Hematopoietic multipotent progenitor cell treated with erythropoietin and hydrocortisone succinate and interleukin-3 and kit ligand, for 4 days (in vitro differentiated cells): ENCODE results near the gene CYTIP.

Experiments
- DNase-seq: peaks from one replicate; pipeline ENCODE4 v3.0.0-alpha.2; 2015

Gene CYTIP

GRCh38 chr2:157460897-157461296 is 17.0 kb upstream of the CYTIP start:
- DNase-seq = no peak

DNA sequence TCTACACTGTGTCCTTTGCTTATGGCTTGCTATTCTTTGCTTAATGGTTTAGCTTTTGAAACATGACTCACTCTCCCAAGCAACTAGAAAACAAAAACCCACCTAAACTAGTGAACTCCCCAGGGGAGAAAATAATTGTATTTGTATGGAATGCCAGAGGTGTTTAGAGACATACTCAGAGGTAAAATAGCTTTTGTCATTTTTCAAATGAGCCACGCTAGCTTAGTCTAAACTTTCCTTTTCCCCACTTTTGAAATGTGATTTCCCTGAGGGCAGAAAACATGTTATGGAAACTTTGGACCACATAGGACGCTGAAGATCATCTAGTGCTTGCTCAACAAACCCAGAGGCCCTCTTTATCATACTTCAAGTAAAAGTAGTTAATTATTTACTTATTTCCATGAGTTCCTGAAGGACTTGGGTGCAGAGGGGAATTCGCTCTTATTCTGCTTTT is 16.5 kb upstream of the CYTIP start:
- DNase-seq = no peak

- DNase-seq = no peak
Measured at GRCh38 chr2:157459486-157459885, 15.6 kb upstream of the CYTIP start.

GRCh38 chr2:157447741-157448140 is 3.9 kb upstream of the CYTIP start:
- DNase-seq = no peak

GRCh38 chr2:157447031-157447430 is 3.1 kb upstream of the CYTIP start:
- peak; percentile 56 for DNase-seq

- no peak for DNase-seq
Measured at GRCh38 chr2:157444641-157445040, 752 bp upstream of the CYTIP start.

- DNase-seq = peak; percentile 45
Measured at GRCh38 chr2:157443090-157443489, 799 bp downstream of the CYTIP start.

DNA sequence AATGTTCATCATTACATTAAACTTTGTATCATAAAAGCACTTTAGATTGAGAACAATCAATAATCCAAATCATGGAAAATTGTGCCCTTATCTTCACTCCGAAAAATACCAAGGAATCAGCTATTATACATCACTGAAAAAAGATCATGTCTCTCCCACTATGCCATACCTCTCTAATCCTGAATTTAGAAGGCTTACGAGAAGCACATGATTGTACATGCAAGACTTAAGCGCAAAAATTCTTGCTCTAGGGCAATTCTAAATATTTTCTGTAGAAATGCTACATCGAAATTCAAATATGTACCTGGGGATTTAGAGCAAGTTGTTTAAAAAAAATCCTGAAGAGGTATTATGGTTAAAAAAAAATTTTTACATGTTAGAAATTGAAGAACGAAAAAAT is 1.3 kb downstream of the CYTIP start:
- DNase-seq = peak; percentile 13

GRCh38 chr2:157442191-157442590 is 1.7 kb downstream of the CYTIP start:
- no peak for DNase-seq

DNA sequence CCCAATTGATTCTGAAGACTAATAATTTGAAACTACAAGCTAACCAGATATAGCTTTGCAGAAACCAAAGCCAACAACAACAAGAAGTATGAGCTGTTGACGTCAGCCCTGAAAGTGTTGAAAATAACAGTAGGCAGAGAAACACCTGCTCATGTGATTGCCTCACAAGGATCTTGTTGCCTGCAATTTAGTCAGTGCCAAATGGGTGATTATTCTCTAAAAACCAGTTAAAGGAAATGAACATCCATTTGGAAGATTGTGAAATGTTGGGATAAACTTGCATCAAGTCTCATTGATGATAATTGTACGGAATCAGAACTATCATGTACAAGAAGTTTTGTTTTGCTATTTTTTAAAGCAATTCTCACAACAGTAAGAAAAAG is 2.8 kb downstream of the CYTIP start:
- peak; percentile 41 for DNase-seq

DNA sequence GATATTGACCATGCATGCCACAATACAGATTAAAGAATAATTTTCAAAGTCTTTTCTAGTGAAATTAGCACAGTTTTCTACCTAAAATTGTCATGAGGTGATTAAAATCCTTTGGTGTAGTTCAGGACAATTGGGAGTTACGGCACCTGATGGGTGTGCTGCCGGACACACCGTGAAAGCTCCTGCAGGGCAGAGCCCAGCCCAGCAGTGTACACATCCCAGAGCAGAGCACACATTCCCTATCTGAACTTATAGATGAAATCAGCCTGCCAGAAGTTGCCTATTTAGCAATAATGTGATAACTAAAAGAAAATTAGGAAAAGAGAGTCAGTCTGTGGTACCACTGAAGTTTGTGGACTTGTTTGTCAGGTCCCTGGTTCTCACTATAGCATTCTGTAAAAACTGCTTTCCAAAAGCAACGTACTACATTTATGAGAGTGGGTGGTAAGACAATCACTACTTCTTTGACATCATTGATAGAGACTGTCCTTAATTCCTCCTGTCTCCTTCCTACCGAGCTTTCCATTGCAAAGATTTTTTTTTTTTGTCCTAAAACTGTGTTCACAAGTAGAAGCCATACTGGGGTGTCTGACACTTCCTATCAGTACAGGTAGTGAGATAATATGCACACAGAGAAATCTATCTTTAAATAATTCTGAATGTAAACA is 3.4 kb downstream of the CYTIP start:
- no peak for DNase-seq

GRCh38 chr2:157439824-157440186 is 4.1 kb downstream of the CYTIP start:
- peak; percentile 53 for DNase-seq

DNA sequence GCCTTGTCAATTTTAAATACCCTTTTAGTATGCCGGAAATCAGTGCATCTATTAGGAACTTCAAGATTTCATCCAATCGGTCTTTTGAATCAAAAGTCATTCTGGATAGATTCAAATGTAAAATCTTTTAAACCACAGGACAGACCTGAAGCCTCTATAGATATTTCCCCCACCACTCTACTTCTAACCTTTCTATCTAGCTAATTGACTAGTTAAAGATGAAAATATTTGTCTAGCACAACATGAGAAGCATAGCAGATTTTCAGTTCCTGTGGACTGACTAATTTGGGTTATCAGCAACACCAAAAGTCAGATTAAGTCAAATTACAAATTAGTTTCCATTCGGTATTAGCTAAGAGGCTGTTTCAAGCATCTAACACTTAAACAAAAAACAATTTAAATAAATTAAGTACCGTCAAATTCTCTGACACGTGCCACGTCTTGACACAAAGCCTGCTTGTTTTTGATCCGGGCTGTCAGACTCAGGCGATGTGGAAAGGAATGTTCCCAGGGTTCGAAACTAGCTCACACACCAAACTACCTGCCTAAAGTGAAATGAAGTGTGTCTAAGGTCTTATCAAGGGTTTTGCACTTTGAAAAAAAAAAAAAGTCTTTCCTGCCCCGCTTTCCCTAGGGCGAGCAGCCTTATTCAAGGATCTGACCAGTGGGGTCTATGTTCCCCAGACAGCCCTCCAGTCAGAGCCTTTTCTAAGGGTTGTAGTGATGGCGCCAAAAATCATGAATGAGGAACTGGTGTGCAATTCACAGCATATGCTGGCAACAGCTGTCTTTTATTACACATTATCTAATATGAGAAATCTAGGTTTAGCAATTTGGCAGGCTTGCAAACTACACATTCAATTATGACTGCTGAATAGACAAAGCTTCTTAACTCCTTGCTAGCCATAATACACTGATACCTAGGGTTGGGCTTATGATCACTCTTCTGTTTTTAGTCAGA is 4.7 kb downstream of the CYTIP start:
- peak; percentile 76 for DNase-seq

DNA sequence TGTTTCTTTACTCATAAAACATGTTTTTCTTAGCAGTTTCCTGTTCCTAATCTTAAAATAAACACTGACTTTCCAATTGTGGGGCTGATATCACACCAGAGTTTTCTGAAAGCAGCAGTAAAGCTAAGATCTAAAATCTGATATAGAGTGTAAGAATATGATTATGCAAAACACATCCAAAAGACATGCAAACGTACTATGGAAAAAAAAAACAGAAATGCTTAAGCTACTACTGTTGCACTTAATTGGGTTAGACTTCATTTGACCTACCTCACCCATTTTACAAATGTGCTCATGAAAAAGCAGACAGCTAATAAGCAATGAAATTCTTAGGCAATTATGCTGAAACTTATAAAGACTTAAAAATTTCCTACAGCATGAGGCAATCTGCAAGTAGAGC is 10.5 kb downstream of the CYTIP start:
- peak; percentile 37 for DNase-seq

DNA sequence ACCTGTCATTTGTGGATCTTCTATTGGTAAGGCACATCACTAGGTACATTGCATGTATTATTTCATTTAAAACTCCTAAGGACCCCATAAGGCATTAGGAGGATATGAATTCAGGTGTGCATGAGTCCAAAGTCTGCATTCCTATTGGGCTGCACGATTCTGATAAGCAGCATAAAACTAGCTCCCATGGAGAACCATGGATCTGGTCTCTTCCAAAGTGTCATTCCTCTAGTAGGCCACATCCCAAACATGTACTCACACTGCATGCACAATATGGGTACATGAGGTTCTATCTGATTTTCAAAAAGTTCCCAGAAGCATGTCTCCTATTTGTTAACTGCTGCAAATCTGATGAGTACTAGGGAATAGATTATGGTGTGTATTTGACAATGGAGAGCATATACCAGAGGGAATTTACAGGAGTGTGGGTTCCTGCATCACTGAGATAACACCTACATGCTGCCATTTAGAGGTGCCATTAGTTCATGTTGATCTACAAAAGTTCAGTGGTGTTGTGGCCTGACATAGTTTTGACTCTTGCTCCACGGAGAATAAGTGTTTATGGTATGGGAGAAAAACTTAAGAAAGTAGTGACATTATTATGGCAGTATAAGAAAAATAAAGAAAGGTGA is 11.3 kb downstream of the CYTIP start:
- no peak for DNase-seq

GRCh38 chr2:157431176-157431575 is 12.7 kb downstream of the CYTIP start:
- DNase-seq = no peak

DNA sequence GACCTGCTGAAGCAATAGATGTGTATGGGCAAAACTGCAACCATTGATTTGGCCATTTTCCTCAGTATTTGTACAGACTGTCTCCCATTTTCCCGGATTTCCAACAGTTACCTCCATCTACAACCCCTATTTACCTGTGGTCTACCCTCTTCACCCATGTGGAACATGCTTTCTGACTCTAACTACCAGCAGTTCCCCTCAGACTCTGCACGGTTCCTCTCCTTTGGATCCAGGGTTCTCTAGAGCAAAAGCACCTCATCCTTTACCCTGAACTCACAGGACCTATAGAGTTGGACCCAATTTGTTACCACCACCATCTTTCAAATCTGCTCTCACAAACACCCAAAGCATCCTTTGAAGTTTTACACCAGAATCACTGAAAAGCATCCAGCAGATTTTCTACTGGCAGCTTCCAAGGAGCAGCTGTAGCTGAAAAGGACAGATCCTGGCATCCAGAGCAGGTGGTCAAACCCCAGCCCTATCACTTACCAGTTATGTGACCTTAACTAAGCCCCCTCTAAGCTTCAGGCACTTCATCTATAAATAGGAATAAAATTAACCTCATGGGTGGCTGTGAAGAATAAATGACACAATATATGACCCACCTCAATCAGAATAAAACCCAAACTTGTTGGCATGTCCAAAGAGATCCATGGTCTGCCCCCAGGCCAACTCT is 15.3 kb downstream of the CYTIP start:
- DNase-seq = no peak

DNA sequence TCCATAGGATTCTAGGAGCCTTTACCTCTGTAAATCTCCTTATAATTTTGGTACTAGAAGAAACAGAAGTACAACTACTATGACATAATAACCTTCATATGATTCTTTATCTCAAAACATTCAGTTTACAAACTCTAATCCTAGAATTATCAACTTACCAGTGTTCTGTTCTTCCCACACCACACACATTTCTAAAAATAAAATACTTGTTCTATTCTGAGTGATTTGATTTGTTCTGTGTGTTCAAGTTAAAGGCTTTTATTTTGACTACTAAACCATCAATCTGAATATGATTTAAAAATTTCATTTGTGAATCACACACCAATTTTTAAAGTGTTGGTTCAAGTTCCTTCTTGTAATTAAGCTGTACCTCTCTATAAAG is 16.0 kb downstream of the CYTIP start:
- DNase-seq = no peak

DNA sequence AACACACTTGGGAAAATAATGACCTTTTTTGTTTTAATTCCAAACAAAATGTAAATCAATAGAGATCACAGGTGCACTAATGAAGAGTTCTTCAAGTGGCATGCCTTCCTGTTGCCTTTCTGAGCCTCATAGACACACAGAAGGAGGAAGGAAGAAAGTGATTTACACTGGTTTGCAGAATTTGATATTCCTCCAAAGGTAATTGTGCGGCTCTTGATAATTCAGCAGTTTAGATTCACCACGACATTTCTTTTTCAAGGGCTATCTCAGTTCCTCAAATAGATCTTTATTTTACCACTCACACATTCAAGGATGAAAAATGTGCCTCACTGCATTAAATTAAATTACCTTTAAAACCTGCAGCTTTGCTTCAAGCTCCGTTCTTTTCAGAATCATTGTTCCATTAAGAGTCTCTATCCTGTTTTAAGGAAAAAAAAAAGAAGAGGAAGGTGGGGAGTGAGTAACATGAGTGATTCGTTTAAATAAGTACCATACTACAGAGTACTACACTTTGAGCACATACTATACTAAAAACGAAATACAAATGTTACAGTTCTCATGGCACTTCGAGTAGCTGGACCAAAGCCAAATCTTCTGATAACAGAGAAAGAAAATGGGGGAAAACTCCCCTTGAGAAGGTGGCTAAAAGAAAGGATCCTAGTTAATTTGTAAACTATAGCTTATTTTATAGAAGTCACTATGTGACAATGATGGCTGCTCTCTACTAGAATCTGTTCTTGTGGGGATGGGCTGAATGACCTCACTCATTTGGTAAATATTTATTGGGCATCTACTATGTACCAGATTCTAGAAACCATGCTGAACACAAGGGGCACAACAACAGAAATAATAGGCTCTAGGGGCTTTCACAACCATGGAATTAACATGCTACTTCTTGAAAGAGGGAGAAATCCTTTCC is 16.6 kb downstream of the CYTIP start:
- DNase-seq = no peak

- DNase-seq = no peak
Measured at GRCh38 chr2:157426477-157426994, 17.4 kb downstream of the CYTIP start.

DNA sequence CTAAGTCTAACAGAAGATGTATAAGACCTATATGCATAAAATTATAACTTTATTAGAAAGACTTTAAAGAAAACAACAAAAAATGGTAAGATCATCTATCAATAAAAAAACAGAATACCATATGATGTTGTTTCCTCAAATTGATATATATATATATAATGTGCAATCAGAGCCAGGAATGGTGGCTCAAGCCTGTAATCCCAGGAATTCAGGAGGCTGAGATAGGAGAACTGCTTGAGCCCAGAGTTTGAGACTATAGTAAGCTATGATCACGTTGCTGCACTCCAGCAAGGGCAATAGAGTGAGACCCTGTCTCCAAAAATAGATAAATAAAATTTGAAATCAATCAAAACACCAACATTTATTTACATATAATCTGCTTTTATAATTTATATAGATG is 19.5 kb downstream of the CYTIP start:
- no peak for DNase-seq

DNA sequence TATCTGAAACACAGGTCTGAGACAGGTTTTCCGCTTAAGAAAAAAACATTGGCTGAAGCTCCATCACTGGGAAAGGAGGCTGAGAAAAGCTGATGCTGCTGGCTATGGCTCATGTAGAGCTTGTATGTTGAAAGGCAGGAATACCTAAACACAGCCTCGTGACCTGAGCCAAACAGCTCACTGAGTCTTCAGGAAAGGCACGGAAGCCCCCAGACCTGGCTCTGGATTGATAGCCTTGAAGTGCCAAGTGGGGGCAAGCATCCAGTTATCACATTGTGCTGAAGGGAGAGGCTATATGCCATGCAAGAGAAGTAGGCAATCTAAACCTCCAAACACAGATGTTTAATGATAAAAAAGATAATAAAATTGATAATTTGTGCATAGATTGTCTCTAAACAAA is 21.9 kb downstream of the CYTIP start:
- no peak for DNase-seq
